Epithelial cell of proximal tubule (primary cell): ENCODE measurements around the gene LRCH4. TPM values are rescaled to one million over a fixed set of nuclear protein-coding genes. Genes with fewer than 3 reads are reported as not detected.
"Not testable (repeated sequence)": the region's sequence is repeated elsewhere in the genome, so short reads cannot be mapped to it uniquely, and the experiment has no call there.

Source experiments
- DNase-seq: peaks from one replicate; pipeline ENCODE4 v3.0.0-alpha.2; 2011; ENCODE audit warnings: low read depth
- H3K4me3 ChIP-seq: 2 replicates; pipeline ENCODE4 v1.5.1; 2011; ENCODE audit warnings: low read depth, mild to moderate bottlenecking, low read length
- total RNA-seq: library from RNA; depleted of rRNA; stranded (reverse); fragments of >200 nt; gene quantifications from 2 replicates; pipeline ENCODE4 v1.2.3, GENCODE V29; 2015
- TF ChIP-seq, protein P1 (sequence below): conservative IDR thresholded peaks from 2 replicates; pipeline ENCODE4 v1.5.1; 2012; ENCODE audit warnings: low read depth, mild to moderate bottlenecking, low read length

Gene LRCH4
- total RNA-seq, 1 donor from 2014 or later: 62.0 TPM

- DNase-seq: no peak
- no peak overlapping the region for H3K4me3 ChIP-seq
- TF ChIP-seq, protein P1, sequence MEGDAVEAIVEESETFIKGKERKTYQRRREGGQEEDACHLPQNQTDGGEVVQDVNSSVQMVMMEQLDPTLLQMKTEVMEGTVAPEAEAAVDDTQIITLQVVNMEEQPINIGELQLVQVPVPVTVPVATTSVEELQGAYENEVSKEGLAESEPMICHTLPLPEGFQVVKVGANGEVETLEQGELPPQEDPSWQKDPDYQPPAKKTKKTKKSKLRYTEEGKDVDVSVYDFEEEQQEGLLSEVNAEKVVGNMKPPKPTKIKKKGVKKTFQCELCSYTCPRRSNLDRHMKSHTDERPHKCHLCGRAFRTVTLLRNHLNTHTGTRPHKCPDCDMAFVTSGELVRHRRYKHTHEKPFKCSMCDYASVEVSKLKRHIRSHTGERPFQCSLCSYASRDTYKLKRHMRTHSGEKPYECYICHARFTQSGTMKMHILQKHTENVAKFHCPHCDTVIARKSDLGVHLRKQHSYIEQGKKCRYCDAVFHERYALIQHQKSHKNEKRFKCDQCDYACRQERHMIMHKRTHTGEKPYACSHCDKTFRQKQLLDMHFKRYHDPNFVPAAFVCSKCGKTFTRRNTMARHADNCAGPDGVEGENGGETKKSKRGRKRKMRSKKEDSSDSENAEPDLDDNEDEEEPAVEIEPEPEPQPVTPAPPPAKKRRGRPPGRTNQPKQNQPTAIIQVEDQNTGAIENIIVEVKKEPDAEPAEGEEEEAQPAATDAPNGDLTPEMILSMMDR: no peak
Observed at GRCh38 chr7:100555701-100556100, 30.2 kb downstream of the LRCH4 start.

GRCh38 chr7:100553032-100553431 lies 32.9 kb downstream of the LRCH4 start:
- H3K4me3 ChIP-seq: no peak overlapping the region
- DNase-seq: no peak
- TF ChIP-seq, protein P1: no peak

- no peak overlapping the region for H3K4me3 ChIP-seq
- DNase-seq: no peak
- TF ChIP-seq, protein P1: no peak
Observed at GRCh38 chr7:100552532-100552931, 33.4 kb downstream of the LRCH4 start.

GRCh38 chr7:100548446-100548845 lies 37.5 kb downstream of the LRCH4 start:
- DNase-seq, H3K4me3 ChIP-seq: not testable (repeated sequence)

GRCh38 chr7:100547872-100548271 lies 38.1 kb downstream of the LRCH4 start:
- TF ChIP-seq, protein P1: no peak
- no peak for DNase-seq
- H3K4me3 ChIP-seq: no peak overlapping the region

DNA sequence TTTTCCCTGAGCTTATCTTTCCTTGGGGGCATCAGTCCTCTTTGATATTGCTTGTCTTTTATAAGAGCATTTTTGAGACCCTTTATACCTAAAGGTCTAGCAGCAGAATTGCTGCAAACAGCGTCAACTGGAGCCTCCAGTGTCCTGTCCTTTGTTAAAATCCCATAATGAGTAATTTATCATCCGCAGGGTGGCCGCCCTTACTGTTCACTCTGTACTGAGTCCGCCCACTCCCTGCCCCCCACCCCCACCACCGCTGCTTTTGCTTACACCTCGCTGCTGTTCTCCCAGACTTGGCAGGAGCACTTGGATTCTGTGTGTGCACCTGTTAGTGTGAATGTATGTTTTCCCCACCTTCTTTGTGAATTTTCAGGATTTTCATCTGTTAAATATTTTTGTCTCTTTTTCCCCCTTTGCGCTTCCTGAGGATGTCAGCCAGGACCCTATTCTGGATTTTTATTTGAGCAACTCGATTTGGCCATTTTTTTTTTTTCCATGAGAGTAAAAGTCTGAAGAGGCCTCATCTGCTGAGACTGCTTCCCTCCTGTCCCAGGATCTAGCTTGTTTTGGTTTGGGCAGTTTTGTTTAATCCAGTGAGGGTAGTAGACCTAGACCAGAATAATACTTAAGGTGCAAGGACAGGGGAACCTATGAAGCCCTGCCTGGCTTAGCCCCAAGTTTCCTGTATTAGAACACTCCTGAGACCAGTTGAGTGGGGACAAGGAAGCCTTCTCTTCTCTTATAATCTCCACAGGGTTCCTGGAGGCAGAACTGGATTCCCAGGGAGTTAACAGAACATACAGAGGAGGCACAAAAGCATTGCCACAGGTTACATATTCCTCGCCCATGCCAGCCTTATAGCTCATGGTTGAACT lies 38.8 kb downstream of the LRCH4 start:
- no peak for DNase-seq
- TF ChIP-seq, protein P1: no peak
- H3K4me3 ChIP-seq: no peak overlapping the region

DNA sequence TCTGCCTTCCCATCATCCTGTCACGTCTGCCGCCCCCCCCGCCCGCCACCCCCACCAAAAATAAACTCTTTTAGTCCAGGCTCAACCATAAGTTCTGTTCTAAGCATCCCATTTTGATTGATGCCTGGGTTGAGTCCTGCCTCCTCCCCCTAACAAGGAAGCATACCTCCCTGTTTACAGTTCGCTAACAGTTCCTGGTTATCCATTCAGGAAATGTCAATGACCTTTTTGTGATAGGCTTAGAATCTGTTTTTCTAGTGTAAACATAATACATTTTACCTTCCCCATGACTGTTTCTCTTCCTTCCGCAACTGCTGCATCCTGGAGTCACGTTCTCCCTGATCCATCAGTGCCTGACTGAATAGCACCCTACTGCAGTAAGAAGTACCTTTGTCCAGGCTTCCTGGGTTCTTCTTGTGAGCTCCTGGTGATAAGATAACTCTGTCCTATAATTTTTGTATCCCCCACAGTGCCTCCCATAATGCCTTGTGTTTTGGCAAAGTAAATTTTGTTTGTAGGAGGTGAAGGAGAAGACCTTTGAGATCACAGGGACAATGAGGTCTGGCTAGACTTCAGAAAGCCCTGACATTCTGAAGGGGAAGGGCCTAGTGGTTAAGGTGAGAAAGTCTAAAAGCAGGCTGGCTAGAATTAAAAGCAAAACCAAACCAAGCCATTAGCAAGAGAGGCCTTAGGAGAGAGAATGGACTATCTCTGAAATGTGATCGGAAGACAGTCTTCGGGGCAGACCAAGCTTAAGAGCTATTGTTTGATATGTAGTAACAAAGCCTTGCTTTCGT lies 39.6 kb downstream of the LRCH4 start:
- TF ChIP-seq, protein P1: no peak
- H3K4me3 ChIP-seq: no peak overlapping the region
- DNase-seq: no peak
